HG02642 (cell line): ENCODE results near the gene DRD5.
"Not testable (repeated sequence)": the region's sequence is repeated elsewhere in the genome, so short reads cannot be mapped to it uniquely, and the experiment has no call there.

Experiments used
- ATAC-seq: cut with Tn5 transposase; IDR thresholded peaks from one replicate; pipeline ENCODE4 v1.9.1; 2021; ENCODE audit warnings: mild to moderate bottlenecking; ENCODE audit not compliant: unreplicated experiment, poor library complexity

The DRD5 gene

GRCh38 chr4:9781343-9782135, at the start of gene DRD5:
Gene DRD5, plus strand, starts transcription at chr4:9781634. Its CDS starts 396 bp downstream, at chr4:9782030.
- no peak for ATAC-seq

DNA sequence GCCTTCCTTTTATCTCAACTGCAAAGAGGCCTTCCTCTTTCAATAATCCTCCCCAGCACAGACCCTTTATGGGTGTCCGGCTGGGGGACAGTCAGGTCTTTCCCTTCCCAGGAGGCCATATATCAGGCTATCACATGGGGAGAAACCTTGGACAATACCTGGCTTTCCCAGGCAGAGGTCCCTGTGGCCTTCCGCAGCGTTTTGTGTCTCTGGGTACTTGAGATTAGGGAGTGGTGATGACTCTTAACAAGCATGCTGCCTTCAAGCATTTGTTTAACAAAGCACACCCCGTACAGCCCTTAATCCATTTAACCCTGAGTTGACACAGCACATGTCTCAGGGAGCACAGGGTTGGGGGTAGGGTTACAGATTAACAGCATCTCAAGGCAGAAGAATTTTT, 49.2 kb upstream of the DRD5 start:
- not testable (repeated sequence) for ATAC-seq

- no peak for ATAC-seq
These were observed 45.9 kb upstream of the DRD5 start for GRCh38 chr4:9735515-9735914.

GRCh38 chr4:9737280-9737679, 44.2 kb upstream of the DRD5 start:
- not testable (repeated sequence) for ATAC-seq

- not testable (repeated sequence) for ATAC-seq
These were observed 37.6 kb upstream of the DRD5 start for GRCh38 chr4:9743789-9744188.

DNA sequence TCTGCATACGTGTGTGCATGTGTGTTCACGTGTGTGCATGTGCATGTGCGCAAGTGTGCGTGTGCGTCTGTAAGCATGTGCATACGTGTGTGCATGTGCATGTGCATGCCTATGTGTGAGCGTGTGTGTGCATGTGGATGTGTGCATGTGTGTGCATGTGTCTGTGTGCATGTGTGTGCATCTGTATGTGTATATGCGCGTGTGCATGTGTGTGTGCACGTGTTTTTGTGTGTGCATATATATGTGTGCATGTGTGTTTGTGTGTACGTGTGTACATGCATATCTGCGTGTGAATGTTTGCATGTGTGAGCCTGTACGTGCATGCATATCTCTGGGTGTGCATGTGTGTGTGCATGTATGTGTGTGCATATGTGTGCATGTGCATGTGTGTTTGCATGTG, 35.7 kb upstream of the DRD5 start:
- ATAC-seq = no peak

DNA sequence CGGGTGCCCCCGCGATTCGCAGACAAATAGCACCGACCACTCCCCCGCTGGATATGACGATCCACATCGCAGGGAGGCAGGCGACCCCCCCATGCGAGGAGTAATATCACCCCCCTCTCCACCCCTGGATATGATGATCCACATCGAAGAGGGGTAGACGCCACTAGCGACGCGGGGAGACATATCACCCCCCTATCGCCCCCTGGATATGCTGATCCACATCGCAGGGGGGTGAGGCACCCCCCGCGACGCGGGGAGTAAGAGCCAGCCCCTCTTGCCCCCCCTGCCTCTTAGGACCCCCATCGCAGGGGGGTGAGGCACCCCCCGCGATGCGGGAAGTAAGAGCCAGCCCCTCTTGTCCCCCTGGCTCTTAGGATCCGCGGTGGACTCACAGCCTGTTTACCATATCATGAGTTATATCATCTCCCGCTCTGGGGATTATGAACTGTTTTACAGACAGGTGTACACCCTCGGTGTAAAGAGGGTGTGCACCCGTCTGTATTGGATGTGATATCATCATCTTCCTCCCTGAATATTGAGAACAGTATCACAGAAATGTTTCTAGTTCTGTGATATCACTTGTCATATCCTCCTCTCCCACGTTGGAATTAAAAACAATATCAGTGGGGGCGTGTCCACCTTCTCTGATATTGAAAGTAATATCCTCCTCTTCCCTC, 22.7 kb upstream of the DRD5 start:
- no peak for ATAC-seq

DNA sequence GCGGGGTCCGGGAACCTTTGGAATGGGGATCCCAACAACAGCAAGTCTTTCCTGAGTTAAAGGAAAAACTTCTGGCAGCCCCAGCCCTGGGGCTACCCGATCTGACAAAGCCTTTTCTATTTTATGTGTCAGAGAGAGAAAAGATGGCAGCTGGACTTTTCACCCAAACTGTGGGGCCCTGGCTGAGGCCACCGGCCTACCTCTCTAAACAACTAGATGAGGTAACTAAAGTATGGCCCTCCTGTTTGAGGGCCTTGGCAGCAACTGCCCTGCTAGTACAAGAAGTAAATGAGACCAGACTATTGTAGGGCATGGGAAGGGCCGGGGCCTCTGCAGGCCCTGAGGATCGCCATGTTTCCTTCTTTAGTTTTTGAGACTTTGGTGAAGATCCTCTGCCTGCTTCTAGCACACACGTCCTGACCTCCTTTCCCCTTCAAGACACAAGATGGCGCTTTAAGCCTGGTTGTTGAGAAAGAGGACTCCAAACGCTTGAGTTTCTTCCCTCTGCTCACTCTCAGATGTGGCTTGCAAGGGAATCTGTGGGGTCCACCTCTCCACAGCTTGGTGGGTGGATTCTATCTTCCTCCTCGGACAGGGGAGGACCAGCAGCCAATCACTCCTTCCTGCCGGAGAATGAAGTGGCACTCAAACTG, 18.5 kb upstream of the DRD5 start:
- no peak for ATAC-seq

GRCh38 chr4:9764155-9764696, 17.2 kb upstream of the DRD5 start:
- no peak for ATAC-seq

DNA sequence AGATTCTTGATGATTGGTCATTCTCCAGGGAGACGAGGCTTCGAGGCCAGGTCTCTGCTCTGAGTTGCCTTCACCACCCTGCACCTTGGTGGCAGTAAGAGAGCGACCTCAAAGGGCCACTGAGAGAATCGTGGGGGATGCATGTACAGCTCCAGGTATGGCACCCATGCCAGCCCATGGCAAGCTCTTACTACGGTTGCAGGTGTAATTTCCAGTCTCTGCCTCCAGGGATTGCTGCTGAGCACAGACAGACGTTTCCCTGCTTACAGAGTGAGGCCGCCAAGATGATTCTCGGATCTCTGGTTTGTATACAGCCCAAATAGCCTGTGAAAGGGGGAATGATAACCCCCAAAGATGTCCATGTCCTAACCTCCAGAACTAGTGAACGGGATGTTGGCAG, 16.3 kb upstream of the DRD5 start:
- no peak for ATAC-seq

- no peak for ATAC-seq
These were observed 12.1 kb upstream of the DRD5 start for GRCh38 chr4:9769321-9769720.

DNA sequence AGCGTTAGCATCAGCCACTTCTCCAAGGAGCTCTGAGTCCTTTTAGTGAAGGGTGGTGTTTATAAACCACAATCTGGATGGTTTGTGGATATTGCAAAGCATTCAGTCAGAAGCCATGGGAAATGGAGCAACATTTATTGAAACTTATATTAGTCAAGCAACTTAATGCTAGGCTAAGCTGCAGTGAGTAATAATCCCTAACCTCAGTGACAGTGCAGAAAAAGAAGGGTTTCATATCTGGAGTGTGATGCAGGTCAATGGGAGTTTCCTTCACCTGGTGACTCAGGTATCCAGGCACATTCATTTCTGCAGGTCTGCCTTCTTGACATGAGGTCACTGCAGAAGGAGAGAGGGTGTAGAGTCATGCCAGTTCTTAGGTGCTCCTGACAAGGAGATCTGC, 10.4 kb upstream of the DRD5 start:
- no peak for ATAC-seq

GRCh38 chr4:9773471-9773870, 8.0 kb upstream of the DRD5 start:
- no peak for ATAC-seq

DNA sequence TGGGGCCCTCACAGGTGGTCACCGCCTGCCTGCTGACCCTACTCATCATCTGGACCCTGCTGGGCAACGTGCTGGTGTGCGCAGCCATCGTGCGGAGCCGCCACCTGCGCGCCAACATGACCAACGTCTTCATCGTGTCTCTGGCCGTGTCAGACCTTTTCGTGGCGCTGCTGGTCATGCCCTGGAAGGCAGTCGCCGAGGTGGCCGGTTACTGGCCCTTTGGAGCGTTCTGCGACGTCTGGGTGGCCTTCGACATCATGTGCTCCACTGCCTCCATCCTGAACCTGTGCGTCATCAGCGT, 652 bp downstream of the DRD5 start:
- no peak for ATAC-seq

- not testable (repeated sequence) for ATAC-seq
These were observed 4.5 kb downstream of the DRD5 start for GRCh38 chr4:9785891-9786290.

DNA sequence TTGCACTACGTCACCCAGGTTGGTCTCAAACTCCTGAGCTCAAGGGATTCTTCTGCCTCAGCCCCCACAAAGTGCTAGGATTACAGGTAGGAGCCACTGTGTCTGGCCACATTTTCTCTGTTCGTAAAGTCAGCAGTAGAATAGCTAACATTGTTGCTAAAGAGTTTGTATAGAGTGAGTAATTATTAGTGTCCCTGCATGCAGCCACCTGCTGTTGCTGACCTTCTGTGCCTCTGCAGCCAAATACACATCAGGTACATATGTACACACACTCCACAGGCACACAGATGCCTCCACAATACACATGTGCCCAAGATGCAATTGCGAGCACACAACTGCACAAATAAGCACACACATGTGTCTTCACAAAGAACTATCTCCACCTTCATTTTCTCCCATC, 10.9 kb downstream of the DRD5 start:
- ATAC-seq = no peak

GRCh38 chr4:9796641-9797040, 15.2 kb downstream of the DRD5 start:
- not testable (repeated sequence) for ATAC-seq

DNA sequence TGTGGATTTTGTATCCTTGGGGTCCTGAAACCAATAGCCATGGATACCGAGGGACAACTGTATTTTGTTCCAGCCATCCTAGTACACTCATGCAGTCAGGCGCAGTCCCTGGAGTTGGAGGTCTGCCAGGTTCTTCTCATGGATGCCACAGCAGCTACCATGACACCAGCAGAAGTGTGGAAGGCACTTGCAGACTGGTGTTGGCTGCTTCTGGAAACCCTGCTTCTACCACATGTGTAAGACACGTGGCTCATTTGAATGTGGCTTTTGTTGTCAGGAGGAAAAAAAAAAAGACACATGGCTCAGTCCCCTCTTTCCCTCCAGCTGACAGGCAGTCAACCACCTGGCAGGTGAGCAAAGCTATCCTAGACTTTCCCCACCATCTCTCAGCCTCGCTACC, 19.4 kb downstream of the DRD5 start:
- ATAC-seq = no peak

GRCh38 chr4:9804918-9805317, 23.5 kb downstream of the DRD5 start:
- ATAC-seq = no peak

- ATAC-seq = no peak
These were observed 26.6 kb downstream of the DRD5 start for GRCh38 chr4:9808077-9808476.

DNA sequence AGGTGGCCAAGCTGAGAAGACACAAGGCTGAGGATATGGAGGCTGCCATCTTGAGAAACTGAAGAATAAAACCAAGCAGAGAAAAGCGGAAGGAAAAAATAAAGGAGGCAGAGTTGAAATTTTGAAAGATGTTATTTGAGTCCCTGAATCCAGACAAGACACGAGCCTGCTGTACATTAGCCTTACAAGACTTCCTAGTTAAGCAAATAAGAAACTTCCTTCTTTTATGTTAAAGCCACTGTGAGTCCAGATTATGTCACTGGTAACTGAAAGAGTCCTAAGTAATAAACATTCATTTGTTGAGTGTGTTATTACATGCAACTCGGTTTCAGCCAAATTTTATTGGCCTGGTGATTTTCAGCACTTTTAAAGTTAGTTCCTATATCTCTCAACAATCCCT, 30.4 kb downstream of the DRD5 start:
- ATAC-seq = no peak
